GM15510 (cell line): ENCODE results near the gene TDRD7.

Experiments used
- POLR2A ChIP-seq: IDR thresholded peaks from 3 replicates; pipeline ENCODE4 v1.6.1; 2011; ENCODE audit warnings: borderline replicate concordance; ENCODE audit not compliant: insufficient read length; ENCODE audit errors: extremely low read depth

Gene TDRD7

DNA sequence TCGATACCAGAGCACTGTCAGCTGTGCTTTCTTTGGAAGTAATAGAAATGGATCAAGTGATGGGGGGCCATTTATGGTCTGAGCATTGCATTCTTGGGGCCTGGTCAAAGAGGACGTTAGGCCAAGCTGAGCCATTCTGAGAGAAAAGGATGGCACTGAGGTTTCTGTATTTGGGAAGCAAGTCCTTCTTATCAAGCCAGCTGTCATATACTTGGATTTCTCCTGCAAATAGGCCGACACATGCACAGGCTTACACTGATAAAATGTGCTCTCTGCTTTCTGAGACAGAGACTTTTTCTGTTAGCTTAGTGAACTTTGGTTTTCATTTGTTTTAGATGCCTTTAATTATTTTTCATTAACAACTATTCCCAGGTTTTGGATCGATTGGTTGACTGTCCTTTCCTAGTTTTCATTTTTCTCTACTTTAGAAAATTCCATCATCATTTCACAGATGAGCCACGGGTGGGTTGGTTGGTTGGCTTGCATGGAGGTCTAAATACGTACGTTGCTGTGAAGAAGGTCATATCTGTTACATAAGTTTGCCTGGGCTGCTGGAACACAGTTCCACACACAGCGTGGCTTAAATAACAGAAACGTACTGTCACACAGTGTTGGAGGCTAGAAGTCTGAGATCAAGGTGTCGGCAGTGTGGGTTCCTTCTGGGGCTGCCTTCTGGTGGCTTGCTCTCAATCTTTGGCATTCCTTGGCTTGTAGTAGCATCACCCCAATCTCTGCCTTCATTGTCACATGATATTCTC is 109.9 kb downstream of the TDRD7 start:
- no peak for TF ChIP-seq POLR2A

DNA sequence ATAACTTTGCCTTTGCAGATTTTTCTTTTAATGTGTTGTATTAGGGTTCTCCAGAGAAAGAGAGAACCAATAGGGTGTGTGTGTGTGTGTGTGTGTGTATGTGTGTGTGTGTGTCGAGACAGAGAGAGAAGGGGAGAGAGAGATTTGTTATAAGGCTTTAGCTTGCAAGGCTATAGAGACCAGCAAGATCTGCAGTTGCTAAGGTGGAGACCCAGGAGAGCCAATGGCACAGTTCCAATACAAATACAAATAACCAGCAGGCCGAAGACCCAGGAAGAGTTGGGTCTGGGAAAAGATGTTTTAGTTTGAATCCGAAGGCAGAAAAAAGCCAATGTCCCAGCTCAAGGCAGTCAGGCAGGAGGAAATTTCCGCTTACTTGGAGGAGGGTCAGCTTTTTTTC is 112.5 kb downstream of the TDRD7 start:
- TF ChIP-seq POLR2A: no peak

DNA sequence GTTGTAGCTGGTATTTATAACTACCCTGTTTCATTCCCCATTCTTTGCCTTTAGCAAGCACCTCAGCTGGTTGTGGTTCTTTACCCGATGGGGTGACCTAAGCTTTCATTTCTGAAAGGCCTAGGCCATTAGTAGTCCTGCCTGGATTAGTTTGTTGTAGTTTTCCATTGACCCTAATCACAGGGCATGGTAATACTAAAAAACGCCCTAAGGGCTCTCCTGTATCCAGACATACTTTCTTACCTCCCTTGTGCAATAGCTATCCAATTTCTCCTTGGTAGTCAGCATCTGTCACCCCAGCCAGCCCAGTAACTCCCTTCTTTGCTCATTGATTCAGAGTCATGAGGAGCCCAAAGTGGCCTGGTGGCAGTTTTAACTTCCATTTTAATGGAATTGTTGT is 113.6 kb downstream of the TDRD7 start:
- TF ChIP-seq POLR2A: no peak

GRCh38 chr9:97526895-97527575 is 115.1 kb downstream of the TDRD7 start:
- TF ChIP-seq POLR2A: no peak

DNA sequence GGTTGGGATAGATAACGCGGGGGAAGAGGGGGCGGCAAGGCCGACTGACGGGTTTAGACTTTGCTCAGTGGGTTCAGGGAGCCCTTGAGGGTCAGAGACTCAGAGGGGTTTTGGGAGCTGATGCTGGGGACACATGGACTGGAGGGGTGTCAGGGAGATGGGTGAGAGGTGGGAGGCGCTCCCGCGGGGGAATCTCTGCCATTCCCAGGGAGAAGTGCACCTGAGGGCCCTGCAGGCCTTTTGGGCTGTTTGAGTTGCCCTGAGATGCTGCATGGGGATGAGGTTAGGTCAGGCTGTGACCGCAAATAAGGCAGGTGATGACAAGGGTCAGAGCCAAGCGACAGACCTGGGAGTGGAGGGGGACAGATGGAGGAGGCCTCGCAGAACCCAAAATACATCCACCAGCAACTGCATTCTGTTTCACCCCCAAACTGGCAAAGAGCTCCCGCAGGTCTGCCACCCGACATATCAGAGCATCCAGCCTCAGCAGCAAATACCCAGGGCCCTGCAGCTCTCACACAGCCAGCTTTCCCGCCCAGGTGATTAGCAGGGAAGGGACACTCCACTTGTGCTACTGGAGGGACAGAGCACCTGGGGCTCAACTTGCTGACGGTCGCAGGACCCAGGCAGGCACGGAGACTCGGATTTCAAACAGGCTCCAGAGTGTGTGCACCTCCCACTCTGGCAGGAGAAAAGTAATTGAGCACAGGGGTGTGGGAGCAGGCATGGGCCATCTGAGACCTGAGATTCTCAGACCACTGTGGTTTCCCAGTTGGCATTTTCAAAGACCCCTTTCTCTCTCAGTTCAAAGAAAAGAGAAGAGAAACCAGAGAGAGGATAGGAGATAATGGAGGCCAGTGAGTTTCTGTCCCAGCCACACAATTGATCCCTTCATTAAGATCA is 116.0 kb downstream of the TDRD7 start:
- no peak for TF ChIP-seq POLR2A

DNA sequence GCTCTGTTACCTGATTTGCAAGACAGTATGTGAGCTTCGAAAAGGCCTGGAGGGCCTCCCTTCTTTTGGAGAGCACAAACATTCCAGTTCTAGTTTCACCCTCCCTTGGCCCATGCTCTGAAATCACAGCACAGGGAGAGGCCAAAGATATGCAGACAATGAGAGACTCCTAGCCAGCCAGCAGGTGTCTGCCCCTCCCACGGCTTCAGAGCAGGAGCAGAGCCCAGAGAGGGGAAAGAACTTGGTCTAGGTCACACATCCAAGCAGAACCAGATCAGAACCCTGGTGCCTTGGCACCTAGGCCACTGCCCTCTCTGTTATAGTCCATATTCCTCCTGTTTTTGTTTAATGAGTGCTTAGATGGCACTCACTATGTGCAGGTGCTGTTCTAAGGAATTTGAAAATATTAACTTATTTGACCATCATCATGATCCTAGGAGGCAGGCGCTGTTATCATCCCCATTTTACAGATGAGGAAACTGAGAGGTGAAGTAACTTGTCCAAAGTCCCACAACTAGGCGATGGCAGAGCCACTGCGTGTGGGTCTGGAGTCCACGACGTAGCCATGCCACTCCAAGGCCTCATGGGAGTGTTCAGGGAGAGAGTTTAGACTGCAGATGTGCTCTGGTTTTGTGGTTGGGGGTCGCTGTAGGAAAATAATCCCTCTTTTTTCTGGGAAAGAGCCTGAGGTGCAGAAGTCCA is 116.8 kb downstream of the TDRD7 start:
- no peak for TF ChIP-seq POLR2A

- no peak for TF ChIP-seq POLR2A
These were observed 117.6 kb downstream of the TDRD7 start for GRCh38 chr9:97529363-97530076.

- TF ChIP-seq POLR2A: no peak
These were observed 120.0 kb downstream of the TDRD7 start for GRCh38 chr9:97531888-97532376.

DNA sequence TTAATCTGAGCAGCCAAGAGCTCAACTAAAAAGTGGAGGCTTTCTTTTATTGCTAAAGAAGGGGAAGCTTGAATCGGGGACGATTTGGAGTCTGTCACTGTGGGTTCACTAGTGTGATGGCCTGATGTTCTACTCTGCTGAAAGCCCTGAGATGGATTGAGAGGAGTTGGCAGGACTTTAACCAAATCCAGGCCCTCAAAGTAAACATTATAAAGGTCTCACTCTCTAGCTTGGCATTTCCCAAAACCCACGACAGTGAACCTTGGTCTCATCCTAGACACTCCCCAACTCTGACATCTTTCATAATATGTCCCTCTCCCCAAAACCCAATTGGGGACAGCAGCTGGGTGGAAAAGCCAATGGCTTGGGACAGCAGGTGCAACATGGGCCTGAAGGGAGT is 122.3 kb downstream of the TDRD7 start:
- no peak for TF ChIP-seq POLR2A

- TF ChIP-seq POLR2A: no peak
These were observed 123.2 kb downstream of the TDRD7 start for GRCh38 chr9:97534961-97535594.

- no peak for TF ChIP-seq POLR2A
These were observed 123.9 kb downstream of the TDRD7 start for GRCh38 chr9:97535771-97536170.

- TF ChIP-seq POLR2A: no peak
These were observed 124.6 kb downstream of the TDRD7 start for GRCh38 chr9:97536480-97536879.

- no peak for TF ChIP-seq POLR2A
These were observed 131.7 kb downstream of the TDRD7 start for GRCh38 chr9:97543561-97543960.
